HG03460 (cell line): ENCODE results near the gene DHX34.
"Not testable (repeated sequence)": the region's sequence is repeated elsewhere in the genome, so short reads cannot be mapped to it uniquely, and the experiment has no call there.

Experiments
- ATAC-seq: cut with Tn5 transposase; IDR thresholded peaks from one replicate; pipeline ENCODE4 v1.9.1; 2021; ENCODE audit not compliant: unreplicated experiment

The DHX34 gene

DNA sequence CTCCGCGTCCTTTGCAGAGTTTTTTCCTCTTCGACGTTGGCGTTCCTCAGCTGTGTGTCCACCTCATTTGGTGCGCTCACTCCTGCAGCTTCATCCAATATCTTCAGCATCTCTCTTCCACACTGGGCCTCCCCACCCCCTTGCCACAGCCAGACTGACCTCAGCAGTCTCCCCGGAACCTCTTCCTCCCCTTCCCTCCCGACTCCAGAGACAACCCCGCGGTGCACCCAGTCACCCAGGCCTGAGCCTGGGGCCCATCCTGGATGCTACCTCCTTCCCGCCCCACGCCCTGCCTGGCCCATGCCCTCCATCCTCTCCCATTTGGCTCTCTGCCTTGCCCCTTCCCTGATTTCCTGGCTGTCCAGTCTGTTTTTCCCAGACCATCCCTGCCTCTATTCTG, 25.2 kb upstream of the DHX34 start:
- no peak for ATAC-seq

DNA sequence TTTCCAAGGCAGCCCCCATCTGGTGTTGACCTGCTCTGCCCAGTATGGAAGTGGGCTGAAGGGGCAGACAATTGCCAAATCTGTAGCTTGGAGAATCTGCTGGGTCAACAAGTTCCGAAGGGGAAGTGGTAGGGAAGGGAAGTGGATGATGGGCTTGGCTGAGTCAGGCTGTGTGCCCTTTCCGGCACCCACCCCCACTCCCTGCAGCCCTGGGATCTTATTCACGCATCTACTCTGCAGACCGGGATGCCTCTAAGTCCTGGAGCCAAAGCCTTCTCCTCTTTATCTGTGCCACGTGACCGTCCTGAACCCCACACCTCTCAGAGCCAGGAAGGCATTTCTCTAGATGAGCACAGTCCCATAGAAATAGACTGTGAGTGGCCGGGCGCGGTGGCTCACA, 24.6 kb upstream of the DHX34 start:
- ATAC-seq, result no peak

DNA sequence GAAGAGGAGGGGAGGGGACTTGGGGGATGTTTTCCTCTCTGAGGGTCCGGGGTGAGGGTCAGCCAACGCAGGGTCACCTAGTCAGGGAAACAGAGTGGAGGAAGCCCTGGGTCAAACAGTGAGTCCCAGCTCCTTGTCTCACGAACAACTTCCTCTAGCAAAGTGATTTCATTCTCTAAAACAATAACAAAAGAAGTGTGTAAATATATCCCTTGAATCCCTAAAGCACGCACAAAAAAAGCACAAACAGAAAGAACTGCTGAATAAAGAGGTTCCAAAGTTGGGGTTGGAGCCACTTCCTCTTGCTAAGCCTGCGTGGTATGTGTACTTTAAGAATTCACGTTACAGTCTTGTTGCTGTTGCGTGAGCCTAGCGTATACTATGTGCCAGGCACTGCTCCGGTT, 18.6 kb upstream of the DHX34 start:
- no peak for ATAC-seq

DNA sequence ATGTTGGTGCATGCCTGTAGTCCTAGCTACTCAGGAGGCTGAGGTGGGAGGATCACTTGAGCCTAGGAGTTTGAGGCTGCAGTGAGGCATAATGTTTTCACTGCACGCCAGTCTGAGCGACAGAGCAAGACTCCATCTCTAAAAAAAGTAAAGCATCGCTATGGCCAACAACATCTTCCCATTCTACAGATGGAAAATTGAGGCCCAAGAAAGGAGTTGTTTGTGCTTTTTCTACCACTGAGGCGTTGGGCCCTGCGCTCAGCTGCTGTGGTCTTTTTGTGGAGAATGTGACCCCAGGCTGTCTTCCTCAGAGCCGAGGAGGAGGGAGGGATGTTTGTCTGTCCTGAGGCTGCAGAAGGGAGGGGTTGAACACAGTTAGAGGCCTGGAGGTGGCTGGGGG, 17.6 kb upstream of the DHX34 start:
- no peak for ATAC-seq

DNA sequence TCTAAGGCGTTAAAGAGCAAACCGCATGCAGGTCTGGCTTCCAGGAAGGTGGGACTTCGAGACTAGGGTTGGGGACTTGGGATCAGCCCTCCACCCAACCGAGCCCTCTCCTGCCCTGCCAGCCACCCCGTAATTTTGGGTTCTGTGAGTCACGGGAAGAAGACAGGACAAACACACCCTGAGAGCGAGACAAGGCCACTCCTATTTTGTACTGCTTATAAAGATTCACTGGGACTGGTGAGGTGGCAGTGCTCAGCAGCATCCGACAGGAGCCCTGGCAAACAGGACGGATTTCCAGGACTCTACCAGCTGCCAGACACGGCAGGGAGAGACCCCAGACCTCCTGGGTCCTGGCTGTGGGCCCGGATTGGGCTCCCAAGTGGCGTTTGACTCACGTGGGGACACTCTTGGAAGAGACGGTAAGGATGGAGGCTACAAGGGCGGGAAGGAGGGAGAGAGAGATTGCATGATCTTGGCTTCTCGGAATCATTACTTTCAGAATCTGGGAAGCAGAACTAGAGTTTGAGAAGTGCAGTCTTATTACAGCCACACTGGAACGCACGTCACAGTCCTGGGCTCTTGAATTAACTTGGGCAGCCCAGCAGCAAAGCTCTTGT, 17.1 kb upstream of the DHX34 start, which contains the start of gene C5AR2:
Gene C5AR2, plus strand, starts transcription at position 245 of the 617 bp plus-strand sequence. CDS start 8,625 bp downstream, outside the sequence.
- no peak for ATAC-seq

DNA sequence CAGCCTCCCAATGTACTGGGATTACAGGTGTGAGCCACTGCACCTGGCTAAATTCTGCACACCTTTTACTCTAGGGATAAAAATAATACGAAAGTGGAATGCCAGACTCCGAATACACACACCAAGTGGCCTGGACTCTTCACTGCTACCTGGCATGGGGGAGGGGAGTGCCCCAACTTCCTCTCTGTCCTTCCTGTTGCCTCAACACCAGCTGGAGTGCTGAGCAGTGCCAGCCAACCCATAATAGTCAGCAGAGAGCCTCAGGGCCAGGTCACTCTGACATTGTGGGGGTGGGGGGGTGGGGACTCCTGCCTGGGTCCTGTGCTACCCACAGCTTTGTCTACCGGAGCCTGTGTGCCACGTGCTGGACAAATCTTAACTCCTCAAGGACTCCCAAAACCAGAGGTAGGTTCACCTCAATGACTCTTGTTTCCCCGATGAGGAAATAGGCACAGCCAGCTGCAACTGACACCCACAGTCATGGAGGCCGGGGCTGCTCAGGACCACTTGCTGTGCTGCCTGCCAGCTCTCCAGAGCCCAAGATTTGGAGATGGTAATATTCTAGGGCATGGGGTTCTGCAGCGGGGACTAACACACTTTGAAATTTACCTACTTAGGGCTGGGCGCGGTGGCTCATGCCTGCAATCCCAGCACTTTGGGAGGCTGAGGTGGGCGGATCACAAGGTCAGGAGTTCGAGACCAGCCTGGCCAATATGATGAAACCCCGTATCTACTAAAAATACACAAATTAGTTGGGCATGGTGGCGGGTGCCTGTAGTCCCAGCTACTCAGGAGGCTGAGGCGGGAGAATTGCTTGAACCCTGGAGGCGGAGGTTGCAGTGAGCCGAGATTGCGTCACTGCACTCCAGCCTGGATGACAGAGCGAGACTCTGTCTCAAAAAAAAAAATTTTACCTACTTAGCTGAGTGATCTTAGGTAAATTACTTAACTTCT, 12.1 kb upstream of the DHX34 start:
- not testable (repeated sequence) for ATAC-seq

DNA sequence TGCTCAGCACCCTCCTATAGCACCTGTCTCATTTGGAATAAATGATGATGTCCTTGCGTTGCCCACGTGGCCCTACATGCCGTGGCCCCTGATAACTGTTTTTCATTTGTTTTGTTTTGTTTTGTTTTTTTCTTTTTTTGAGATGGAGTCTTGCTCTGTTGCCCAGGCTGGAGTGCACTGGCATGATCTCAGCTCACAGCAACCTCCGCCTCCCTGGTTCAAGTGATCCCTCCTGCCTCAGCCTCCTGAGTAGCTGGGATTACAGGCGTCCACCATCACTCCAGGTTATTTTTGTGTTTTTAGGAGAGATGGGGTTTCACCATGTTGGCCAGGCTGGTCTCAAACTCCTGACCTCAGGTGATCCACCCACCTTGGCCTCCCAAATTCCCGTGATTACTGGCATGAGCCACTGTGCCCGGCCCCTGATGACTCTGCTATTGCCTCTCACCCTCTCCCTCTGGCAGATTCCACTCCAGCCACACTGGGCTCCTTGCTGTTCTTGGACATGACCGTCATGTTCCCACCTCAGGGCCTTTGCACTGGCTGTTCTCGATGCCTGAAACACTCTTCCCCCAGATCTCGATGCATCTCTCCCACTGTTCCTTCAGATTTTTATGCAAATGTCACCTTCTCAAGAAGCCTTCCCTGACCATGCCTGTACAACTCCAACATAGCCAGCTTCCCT, 9.8 kb upstream of the DHX34 start:
- ATAC-seq, result no peak

DNA sequence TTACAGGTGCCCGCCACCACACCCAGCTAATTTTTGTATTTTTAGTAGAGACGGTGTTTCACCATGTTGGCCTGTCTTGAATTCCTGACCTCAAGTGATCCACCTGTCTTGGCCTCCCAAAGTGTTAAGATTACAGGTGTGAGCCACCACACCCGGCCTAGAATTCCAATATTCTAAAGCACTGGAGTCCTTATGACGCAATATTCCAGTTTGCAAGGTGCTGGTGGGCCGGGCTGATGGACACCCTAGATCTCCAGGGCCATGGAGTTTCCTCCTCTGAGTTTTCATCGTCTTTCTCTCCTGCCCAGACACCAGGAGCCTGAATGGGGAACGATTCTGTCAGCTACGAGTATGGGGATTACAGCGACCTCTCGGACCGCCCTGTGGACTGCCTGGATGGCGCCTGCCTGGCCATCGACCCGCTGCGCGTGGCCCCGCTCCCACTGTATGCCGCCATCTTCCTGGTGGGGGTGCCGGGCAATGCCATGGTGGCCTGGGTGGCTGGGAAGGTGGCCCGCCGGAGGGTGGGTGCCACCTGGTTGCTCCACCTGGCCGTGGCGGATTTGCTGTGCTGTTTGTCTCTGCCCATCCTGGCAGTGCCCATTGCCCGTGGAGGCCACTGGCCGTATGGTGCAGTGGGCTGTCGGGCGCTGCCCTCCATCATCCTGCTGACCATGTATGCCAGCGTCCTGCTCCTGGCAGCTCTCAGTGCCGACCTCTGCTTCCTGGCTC, 8.5 kb upstream of the DHX34 start:
- no peak for ATAC-seq

DNA sequence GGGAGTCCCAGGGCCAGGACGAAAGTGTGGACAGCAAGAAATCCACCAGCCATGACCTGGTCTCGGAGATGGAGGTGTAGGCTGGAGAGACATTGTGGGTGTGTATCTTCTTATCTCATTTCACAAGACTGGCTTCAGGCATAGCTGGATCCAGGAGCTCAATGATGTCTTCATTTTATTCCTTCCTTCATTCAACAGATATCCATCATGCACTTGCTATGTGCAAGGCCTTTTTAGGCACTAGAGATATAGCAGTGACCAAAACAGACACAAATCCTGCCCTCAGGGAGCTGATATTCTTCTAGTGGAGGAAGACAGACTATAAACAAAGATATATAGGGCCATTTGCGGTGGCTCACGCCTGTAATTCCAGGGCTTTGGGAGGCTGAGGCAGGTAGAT, 7.4 kb upstream of the DHX34 start:
- no peak for ATAC-seq

DNA sequence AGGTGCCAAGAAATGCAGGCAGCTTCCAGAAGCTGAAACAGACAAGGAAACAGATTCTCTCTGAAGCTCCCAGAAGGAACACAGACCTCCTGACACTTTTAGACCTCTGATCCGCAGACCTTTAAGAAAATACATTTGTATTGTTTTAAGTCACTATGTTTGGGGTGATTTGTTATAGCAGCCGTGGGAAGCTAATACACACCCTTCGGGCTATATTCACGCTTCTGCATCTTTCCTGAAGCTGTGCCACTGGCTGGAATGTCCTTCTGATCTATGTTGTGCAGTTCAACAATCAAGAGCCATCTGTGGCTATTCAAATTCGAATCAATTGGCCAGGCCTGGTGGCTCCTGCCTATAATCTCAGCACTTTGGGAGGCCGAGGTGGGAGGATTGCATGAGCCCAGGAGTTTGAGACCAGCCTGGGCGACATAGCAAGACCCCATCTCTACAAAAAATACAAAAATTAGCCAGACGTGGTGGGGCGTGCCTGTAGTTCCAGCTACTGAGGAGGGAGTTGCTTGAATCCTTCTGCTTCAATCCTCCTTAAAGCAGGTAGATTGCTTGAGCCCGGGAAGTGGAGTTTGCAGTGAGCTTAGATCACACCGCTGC, 5.8 kb upstream of the DHX34 start:
- ATAC-seq, result no peak

DNA sequence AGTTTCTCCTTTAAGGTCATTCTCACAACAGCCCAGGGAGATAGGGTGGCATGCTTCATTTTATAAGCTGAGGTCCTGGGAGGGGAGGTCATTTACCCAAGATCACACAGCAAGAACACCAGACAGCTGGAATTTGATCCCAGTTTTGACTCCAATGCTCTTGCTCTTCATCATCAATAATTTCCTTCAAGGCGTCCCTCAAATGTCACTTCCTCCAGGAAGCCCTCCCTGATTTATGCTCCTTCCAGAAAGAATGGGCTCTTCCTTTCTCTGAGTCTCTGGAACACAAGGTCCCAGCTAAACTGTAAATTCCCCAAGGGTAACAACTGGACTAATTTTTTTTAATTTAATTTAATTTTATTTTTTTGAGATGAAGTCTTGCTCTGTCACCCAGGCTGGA, 4.7 kb upstream of the DHX34 start:
- ATAC-seq, result no peak

DNA sequence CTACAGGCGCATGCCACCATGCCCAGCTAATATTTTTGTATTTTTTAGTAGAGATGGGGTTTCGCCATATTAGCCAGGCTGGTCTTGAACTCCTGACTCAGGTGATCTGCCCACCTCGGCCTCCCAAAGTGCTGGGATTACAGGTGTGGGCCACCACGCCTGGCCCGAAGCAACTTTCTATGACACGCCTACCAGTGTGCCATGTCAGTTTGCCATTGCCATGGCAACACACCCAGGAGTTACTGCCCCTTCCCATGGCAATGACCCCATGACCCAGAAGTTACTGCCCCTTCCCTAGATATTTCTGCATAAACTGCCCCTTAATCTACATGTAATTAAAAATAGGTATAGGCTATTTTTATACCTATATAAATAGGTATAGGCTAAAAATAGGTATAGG, 3.1 kb upstream of the DHX34 start:
- ATAC-seq, result not testable (repeated sequence)

DNA sequence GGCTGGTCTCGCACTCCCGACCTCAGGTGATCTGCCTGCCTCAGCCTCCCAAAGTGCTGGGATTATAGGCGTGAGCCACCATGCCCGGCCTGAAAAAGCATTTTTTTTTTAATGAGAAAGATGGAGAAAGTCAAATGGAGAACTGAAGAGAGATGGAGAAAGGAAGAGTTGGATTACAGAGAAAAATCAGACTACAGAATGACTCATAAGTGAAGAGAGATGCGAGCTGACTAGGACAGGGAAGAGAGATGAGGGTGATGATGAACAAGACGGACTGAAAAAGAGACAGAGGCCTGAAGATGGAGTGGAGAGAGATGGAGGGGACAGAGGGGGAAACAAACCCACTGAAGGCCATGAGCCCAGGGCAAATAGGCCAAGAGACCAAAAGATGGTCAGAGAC, 1.5 kb downstream of the DHX34 start:
- no peak for ATAC-seq

DNA sequence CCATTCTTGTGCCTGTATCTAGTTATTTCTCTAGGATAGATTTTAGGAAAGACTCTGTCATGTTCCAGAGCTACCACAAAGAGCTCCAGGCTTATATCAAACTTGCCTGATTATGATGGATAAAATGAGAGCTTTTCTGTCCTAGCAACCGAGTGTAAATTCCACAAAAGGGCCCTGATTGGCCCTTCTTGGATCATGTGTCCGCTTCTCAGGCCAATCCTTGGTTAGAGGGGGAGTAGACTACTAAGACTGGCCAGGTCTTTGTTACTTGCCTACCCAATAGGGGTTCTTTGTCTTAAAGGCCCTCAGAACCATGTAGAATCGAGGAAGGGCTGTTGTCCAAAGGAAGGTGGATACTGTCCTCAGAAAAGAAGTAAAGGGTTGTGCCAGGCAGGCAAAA, 2.4 kb downstream of the DHX34 start:
- no peak for ATAC-seq

DNA sequence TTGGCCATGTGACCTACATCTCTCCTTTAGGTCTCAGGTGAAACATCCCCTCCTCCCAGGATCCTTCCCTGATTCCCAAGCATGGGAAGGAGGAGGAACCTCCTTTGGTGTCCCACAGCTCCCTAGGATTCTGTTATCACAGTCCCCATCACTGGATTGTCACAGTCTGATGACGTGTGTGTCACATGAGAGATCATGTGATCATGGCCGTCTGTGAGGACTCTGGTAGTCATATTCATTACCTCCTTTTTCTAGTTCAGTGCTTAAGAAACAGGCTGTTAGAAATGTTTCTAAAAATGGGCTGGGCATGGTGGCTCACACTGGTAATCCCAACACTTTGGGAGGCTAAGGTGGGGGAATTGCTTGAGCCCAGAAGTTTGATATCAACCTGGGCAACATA, 3.0 kb downstream of the DHX34 start:
- ATAC-seq, result no peak

DNA sequence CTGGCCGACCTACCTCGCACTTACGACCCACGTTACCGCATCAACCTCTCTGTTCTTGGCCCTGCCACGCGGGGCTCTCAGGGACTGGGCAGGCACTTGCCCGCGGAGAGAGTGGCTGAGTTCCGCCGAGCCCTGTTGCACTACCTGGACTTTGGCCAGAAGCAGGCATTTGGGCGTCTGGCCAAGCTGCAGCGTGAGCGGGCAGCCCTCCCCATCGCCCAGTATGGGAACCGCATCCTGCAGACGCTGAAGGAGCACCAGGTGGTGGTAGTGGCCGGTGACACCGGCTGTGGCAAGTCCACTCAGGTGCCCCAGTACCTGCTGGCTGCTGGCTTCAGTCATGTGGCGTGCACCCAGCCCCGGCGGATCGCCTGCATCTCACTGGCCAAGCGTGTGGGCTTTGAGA, 4.2 kb downstream of the DHX34 start:
- ATAC-seq, result no peak

DNA sequence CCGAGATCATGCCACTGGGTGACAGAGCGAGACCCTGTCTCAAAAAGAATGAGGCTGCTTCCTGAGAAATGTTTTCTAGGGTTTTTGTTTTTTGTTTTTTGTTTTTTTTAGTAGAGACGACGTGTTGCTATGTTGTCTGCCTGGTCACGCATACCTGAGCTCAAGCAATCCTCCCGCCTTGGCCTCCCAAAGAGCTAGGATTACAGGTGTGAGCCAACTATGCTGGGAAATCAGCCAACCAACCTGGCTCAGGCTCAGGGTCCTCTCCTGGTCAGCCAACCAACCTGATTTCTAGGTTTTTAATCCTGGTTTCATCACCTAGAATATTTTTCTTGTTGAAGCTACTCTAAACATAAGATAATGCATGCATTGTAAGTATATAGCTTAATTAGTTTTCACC, 7.8 kb downstream of the DHX34 start:
- ATAC-seq, result no peak

DNA sequence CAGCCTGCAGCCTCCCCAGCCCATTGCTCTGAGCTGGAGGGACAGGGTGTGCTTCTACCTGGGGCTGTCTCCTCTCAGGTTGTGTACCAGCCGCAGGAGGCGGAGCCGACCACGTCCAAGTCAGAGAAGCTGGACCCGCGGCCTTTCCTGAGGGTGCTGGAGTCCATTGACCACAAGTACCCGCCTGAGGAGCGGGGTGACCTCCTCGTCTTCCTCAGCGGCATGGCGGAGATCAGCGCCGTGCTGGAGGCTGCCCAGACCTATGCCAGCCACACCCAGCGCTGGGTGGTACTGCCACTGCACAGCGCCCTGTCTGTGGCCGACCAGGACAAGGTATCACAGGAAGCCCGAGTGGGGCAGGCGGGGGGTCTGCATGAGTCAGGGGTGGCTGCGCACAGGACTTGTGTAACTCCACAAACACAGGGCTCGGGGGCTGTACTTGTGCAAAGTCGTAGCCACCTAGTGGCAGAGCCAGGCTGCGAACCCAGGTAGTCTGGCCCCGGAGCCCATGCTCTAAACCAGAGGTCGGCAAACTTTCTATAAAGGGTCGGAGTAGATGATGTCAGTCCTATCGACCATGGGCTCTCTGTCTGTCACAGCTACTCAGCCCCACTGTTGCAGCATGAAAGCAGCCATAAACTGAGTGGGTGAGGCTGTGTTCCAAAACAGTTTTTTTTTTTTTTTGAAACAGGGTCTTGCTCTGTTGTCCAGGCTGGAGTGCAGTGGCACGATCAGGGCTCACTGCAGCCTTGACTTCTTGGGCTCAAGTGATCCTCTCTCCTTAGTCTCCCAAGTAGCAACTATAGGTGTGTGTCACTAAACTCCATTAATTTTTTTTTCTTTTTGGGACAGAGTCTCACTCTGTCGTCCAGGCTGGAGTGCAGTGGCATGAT, 8.9 kb downstream of the DHX34 start:
- no peak for ATAC-seq

DNA sequence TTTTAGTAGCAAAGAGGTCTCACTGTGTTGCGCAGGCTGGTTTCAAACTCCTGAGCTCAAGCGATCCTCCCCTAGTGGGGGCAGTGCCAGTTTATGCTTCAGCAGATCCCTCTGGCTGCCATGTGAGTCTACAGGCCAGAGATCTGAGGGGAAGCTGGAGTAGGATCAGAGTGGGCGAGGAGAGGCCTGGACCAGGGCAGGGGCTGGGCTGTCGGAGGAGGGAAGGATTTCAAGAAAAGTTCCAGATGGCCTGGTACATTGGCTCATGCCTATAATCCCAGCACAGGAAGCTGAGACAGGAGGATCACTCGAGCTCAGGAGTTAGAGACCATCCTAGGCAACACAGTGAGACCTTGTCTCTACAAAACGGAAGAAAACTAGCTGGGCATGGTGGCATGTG, 9.8 kb downstream of the DHX34 start:
- no peak for ATAC-seq

DNA sequence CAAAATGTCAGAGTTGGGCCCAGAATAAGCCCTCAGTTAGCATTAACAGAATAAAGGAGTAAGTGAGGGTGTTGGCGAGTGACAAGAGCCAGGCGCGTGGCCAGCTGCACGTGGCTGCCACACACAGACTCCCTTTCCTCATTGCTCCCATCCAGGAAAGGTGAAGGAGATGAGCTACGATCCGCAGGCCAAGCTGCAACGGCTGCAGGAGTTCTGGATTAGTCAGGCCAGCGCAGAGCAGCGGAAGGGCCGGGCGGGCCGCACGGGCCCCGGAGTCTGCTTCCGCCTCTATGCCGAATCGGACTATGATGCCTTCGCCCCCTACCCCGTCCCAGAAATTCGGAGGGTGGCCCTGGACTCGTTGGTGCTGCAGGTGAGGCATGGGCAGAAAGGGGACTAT, 13.2 kb downstream of the DHX34 start:
- no peak for ATAC-seq
